ENCODE data around the gene SARDH.

DNA sequence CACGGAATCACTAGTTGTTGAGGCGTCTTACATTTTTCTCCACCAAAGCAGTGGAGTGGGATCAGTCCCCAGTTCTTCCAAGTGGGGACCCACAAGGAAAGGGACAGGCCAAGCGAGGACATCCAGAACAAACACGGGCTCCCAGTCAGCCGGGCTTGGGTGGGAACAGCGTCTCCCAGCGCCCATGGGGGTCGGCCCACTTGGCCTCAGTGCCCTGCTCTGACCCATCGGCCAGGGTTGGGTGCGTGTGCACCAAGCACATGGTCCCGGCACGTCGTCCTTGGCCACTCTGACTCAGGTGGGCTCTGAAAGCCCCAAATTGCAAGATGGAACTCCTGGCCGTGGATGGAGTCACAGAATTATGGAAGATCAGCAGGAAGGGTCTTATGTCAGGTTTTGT, 64.1 kb downstream of the SARDH start:
- TF ChIP-seq, protein P1, sequence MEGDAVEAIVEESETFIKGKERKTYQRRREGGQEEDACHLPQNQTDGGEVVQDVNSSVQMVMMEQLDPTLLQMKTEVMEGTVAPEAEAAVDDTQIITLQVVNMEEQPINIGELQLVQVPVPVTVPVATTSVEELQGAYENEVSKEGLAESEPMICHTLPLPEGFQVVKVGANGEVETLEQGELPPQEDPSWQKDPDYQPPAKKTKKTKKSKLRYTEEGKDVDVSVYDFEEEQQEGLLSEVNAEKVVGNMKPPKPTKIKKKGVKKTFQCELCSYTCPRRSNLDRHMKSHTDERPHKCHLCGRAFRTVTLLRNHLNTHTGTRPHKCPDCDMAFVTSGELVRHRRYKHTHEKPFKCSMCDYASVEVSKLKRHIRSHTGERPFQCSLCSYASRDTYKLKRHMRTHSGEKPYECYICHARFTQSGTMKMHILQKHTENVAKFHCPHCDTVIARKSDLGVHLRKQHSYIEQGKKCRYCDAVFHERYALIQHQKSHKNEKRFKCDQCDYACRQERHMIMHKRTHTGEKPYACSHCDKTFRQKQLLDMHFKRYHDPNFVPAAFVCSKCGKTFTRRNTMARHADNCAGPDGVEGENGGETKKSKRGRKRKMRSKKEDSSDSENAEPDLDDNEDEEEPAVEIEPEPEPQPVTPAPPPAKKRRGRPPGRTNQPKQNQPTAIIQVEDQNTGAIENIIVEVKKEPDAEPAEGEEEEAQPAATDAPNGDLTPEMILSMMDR (IDR thresholded peaks at IDR 0.05; ENCODE audit: low read depth, low read length), result no peak
- TF ChIP-seq POLR2A (IDR thresholded peaks at IDR 0.05; ENCODE audit: extremely low read depth, insufficient read length) (no peak), MYC (IDR thresholded peaks at IDR 0.05; ENCODE audit: low read depth, low read length) (no peak)
- TF ChIP-seq, protein P2, sequence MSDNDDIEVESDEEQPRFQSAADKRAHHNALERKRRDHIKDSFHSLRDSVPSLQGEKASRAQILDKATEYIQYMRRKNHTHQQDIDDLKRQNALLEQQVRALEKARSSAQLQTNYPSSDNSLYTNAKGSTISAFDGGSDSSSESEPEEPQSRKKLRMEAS (IDR thresholded peaks at IDR 0.05; ENCODE audit: low read depth, low read length), result no peak

All from NB4 (cell line).